Keratinocyte (primary cell): Measurements from ENCODE around the gene POMT2. TPM values are rescaled to one million over a fixed set of nuclear protein-coding genes. Genes with fewer than 3 reads are reported as not detected.

ENCODE experiments used
- DNase-seq: peaks from one replicate; pipeline ENCODE4 v3.0.0-alpha.2; 2011; ENCODE audit warnings: low read depth, missing footprints, low spot score
- FAIRE-seq: peaks from 2 replicates; lab custom pipeline; 2011; peaks lifted over from hg19 to GRCh38; lab: Jason Lieb, UNC
- H2AFZ ChIP-seq: 2 replicates; pipeline ENCODE4 v1.6.0; 2012; ENCODE audit warnings: low read length, control low read depth, inconsistent platforms; ENCODE audit not compliant: control insufficient read depth
- H3K27ac ChIP-seq: 2 replicates; pipeline ENCODE4 v1.5.1; 2011; ENCODE audit warnings: low read length; ENCODE audit not compliant: control insufficient read depth, insufficient read depth
- H3K27me3 ChIP-seq: 3 replicates; pipeline ENCODE4 v1.6.0; 2011; ENCODE audit warnings: low read length; ENCODE audit not compliant: control insufficient read depth, insufficient read depth; ENCODE audit errors: extremely low read depth
- H3K36me3 ChIP-seq, 2 experiments: 2 replicates in 1 of 2; 3 replicates in 1 of 2; pipeline ENCODE4 v1.5.1; 2011; ENCODE audit warnings: low read length in 2 of 2, mild to moderate bottlenecking in 1 of 2; ENCODE audit not compliant: control insufficient read depth in 2 of 2, insufficient read depth in 2 of 2; ENCODE audit errors: extremely low read depth in 1 of 2
- H3K4me1 ChIP-seq: 3 replicates; pipeline ENCODE4 v1.5.1; 2011; ENCODE audit warnings: low read length; ENCODE audit not compliant: control insufficient read depth, insufficient read depth; ENCODE audit errors: extremely low read depth
- H3K4me2 ChIP-seq: 3 replicates; pipeline ENCODE4 v1.6.0; 2011; ENCODE audit warnings: low read depth, low read length; ENCODE audit not compliant: control insufficient read depth, insufficient read depth; ENCODE audit errors: extremely low read depth
- H3K4me3 ChIP-seq, 3 experiments: fragments of 200-600 bp in 1 of 3; sonication (generic) in 1 of 3; 2 replicates in 2 of 3; 3 replicates in 1 of 3; pipeline ENCODE4 v1.5.1; 2011 to 2016; ENCODE audit warnings: low read length in 3 of 3, mild to moderate bottlenecking in 3 of 3, control low read depth in 2 of 3, inconsistent platforms in 1 of 3, low read depth in 1 of 3, mixed read lengths in 1 of 3, mixed run types in 1 of 3, moderate library complexity in 1 of 3; ENCODE audit not compliant: control insufficient read depth in 2 of 3, insufficient read depth in 2 of 3; ENCODE audit errors: extremely low read depth in 1 of 3
- H3K79me2 ChIP-seq: 2 replicates; pipeline ENCODE4 v1.6.0; 2012; ENCODE audit warnings: low read length; ENCODE audit not compliant: control insufficient read depth, insufficient read depth
- H3K9ac ChIP-seq: 3 replicates; pipeline ENCODE4 v1.6.0; 2011; ENCODE audit warnings: low read length; ENCODE audit not compliant: control insufficient read depth, insufficient read depth; ENCODE audit errors: extremely low read depth
- H3K9me1 ChIP-seq: 3 replicates; pipeline ENCODE4 v1.6.0; 2011; ENCODE audit warnings: low read length; ENCODE audit not compliant: control insufficient read depth, insufficient read depth; ENCODE audit errors: extremely low read depth
- H3K9me3 ChIP-seq: 2 replicates; pipeline ENCODE4 v1.5.1; 2012; ENCODE audit warnings: low read depth, low read length; ENCODE audit not compliant: control insufficient read depth
- H4K20me1 ChIP-seq: 3 replicates; pipeline ENCODE4 v1.6.0; 2011; ENCODE audit warnings: low read length; ENCODE audit not compliant: control insufficient read depth, insufficient read depth; ENCODE audit errors: extremely low read depth
- EZH2 ChIP-seq: IDR thresholded peaks from one replicate; pipeline ENCODE4 v1.6.1; 2012; ENCODE audit warnings: inconsistent platforms, mild to moderate bottlenecking, low read length, moderate library complexity
- dilution Hi-C: fragments of 300-500 bp; cut with MboI; formaldehyde crosslinking; loops from one replicate; pipeline ENCODE4 v1.7.0; 2020; ENCODE audit warnings: low sequenced_read_pairs; ENCODE audit not compliant: extremely low pct_ligation_motif_present
- polyA plus RNA-seq, 5 experiments: library from polyadenylated mRNA; depleted of rRNA in 3 of 5; stranded (reverse) in 3 of 5; stranded (forward) in 1 of 5; unstranded in 1 of 5; fragments of >200 nt; gene quantifications; 1 replicate in 1 of 5; 2 replicates in 3 of 5; 3 replicates in 1 of 5; pipeline versions ENCODE4 v1.2.1 to v1.2.3, GENCODE V29; 2011 to 2012; ENCODE audit warnings: missing spikeins in 2 of 5, low read depth in 1 of 5, low replicate concordance in 1 of 5
- TF ChIP-seq, protein P1 (sequence below), 3 experiments: IDR thresholded peaks in 1 of 3; conservative IDR thresholded peaks in 1 of 3; optimal IDR thresholded peaks in 1 of 3; 2 replicates in 2 of 3; 3 replicates in 1 of 3; pipeline versions ENCODE3 to v1.5.1; 2011; ENCODE audit warnings: low read length in 3 of 3, mild to moderate bottlenecking in 3 of 3, moderate library complexity in 2 of 3, control low read depth in 1 of 3, inconsistent platforms in 1 of 3; ENCODE audit not compliant: insufficient read depth in 2 of 3; ENCODE audit errors: extremely low read depth in 1 of 3

The POMT2 gene
- polyA plus RNA-seq, 1 donor (not counting 4 experiments of a cell fraction or from before 2014, with no cell fraction given): 21.1 TPM

DNA sequence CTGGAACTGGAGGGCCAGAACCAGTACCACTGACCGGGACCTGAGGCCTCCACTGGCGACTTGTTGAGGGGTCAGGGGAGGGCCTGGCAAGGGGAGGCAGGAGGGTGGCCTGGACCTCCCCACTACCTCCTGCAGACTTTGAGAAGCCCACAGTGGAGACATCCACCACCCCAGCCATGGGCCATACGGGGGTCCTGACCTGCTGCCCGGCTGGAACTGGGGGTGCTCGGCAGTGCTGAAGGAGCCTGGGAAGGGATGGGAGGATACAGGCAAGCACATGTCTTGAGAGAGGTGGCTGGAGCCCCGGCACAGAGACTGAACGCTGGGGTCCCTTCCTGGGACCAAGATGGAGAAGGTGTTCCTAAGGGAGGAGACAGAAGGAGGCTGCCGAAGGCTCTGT is 64.0 kb downstream of the POMT2 start:
- H4K20me1 ChIP-seq: no peaks in the 10 kb centered on the region

DNA sequence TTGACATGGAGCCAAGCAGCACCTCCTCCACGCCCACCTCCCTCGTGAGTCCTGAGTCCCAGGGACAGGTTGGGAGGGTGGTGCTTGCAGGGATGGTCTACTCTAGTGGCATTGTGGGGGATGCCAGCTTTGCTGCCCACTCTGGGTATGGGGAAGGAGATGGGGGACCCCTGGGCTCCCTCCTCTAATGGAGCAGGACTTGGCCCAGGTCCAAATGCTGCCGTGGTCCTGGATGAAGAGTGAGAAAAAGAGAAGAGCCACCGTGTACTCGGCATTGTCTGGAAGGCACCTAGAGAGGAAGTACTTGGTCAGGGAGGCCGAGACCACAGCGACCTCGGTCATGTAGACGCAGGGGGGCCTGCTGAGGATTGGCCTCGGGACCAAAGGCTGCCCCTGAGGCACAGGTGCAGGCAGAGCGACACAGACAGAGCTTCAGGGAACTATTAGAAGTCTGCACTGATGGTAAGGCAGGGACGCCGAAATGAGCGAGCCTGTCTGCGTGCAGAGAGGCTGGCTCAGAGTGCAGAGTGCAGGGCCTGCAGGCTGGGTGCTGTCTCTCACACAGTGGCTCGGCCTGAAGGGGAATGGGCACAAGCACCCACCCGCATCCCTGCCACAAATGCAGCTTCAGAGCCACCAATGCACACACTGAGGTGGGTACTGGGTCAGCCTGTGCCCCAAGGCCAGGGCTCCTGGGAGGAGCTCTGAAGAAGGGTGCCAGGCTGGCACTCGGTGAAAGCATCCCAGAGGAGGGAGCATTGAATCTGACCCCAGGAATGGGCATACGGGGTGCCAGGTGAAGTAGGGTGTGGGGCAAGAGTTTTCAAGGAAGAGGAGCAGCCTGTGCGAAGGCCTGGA is 67.1 kb downstream of the POMT2 start:
- Histone ChIP-seq H3K4me2 (no peak overlapping the region), H3K4me1 (no peaks in the 10 kb centered on the region), H3K9me3 (no peaks in the 10 kb centered on the region), H3K79me2 (no peaks in the 10 kb centered on the region), H3K9ac (no peak overlapping the region), H4K20me1 (no peaks in the 10 kb centered on the region), H3K27ac (no peak overlapping the region), H3K27me3 (peaks cover 3% of the 10 kb centered on the region), H2AFZ (no peak overlapping the region), H3K9me1 (no peaks in the 10 kb centered on the region), H3K36me3 (no peaks in the 10 kb centered on the region), H3K4me3 (no peak overlapping the region)
- dilution Hi-C loops: no loop called here
- FAIRE-seq: no peak
- TF ChIP-seq EZH2: no peak
- TF ChIP-seq, protein P1, sequence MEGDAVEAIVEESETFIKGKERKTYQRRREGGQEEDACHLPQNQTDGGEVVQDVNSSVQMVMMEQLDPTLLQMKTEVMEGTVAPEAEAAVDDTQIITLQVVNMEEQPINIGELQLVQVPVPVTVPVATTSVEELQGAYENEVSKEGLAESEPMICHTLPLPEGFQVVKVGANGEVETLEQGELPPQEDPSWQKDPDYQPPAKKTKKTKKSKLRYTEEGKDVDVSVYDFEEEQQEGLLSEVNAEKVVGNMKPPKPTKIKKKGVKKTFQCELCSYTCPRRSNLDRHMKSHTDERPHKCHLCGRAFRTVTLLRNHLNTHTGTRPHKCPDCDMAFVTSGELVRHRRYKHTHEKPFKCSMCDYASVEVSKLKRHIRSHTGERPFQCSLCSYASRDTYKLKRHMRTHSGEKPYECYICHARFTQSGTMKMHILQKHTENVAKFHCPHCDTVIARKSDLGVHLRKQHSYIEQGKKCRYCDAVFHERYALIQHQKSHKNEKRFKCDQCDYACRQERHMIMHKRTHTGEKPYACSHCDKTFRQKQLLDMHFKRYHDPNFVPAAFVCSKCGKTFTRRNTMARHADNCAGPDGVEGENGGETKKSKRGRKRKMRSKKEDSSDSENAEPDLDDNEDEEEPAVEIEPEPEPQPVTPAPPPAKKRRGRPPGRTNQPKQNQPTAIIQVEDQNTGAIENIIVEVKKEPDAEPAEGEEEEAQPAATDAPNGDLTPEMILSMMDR (optimal IDR thresholded peaks at IDR 0.05 in 1 of 3, IDR thresholded peaks at IDR 0.05 in 1 of 3, conservative IDR thresholded peaks at IDR 0.05 in 1 of 3; ENCODE audit: extremely low read depth in 1 of 3, insufficient read depth in 2 of 3, low read length in 3 of 3): no peak
- DNase-seq: no peak

More for the DNA sequence above, 64.0 kb downstream of the POMT2 start:
- FAIRE-seq (no peak), DNase-seq (no peak)
- Histone ChIP-seq H3K4me2 (no peak overlapping the region), H3K79me2 (no peaks in the 10 kb centered on the region), H3K27ac (no peak overlapping the region), H3K27me3 (peaks cover 10% of the 10 kb centered on the region), H3K36me3 (no peaks in the 10 kb centered on the region), H3K9ac (no peak overlapping the region), H2AFZ (no peak overlapping the region), H3K4me3 (no peak overlapping the region), H3K9me3 (no peaks in the 10 kb centered on the region), H3K4me1 (no peaks in the 10 kb centered on the region), H3K9me1 (no peaks in the 10 kb centered on the region)
- dilution Hi-C loops: no loop called here
- TF ChIP-seq, protein P1 (optimal IDR thresholded peaks at IDR 0.05 in 1 of 3, IDR thresholded peaks at IDR 0.05 in 1 of 3, conservative IDR thresholded peaks at IDR 0.05 in 1 of 3; ENCODE audit: extremely low read depth in 1 of 3, insufficient read depth in 2 of 3, low read length in 3 of 3): no peak
- no peak for TF ChIP-seq EZH2
